ENCODE measurements around the gene RTRAF. TPM values are rescaled to one million over a fixed set of nuclear protein-coding genes. Genes with fewer than 3 reads are reported as not detected.
A peak's percentile ranks its signal among the peaks of the same experiment; 100 is the strongest.

Gene RTRAF
- polyA plus RNA-seq, 1 of the 3 experiments (the other 2 are of a cell fraction) = 43.6 TPM

DNA sequence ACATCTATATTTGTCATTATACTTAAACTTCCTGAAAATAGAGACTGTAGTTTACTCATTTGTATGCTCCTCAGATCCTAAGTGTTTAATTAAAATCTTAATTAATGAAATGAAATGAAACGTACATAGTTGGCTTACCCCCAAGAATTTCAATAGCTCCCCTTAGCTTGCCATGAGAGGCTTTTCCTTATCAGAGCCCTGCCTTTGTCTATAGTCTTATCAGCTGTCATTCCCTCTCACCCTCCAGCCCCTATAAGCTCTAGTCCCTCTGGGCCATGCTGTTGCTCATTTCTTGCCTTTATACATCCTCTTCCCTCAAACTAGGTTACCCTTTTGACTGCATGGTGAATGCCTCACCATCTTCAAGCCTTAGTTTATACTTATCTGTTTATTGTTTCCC lies 1.1 kb upstream of the RTRAF start:
- TF ChIP-seq TEAD4 (IDR thresholded peaks at IDR 0.05; ENCODE audit: borderline replicate concordance, insufficient read depth) = no peak
- TF ChIP-seq FOXJ3 (CRISPR knock-in tag; IDR thresholded peaks at IDR 0.05) = no peak
- TF ChIP-seq, protein P1, sequence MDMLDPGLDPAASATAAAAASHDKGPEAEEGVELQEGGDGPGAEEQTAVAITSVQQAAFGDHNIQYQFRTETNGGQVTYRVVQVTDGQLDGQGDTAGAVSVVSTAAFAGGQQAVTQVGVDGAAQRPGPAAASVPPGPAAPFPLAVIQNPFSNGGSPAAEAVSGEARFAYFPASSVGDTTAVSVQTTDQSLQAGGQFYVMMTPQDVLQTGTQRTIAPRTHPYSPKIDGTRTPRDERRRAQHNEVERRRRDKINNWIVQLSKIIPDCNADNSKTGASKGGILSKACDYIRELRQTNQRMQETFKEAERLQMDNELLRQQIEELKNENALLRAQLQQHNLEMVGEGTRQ (IDR thresholded peaks at IDR 0.05; ENCODE audit: borderline replicate concordance, low read depth, low read length) = no peak
- no peak for TF ChIP-seq NRF1 (IDR thresholded peaks at IDR 0.05; ENCODE audit: low read depth, low read length)
- TF ChIP-seq, protein P2, sequence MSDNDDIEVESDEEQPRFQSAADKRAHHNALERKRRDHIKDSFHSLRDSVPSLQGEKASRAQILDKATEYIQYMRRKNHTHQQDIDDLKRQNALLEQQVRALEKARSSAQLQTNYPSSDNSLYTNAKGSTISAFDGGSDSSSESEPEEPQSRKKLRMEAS (IDR thresholded peaks at IDR 0.05; ENCODE audit: low read depth) = no peak
- no peak for TF ChIP-seq MXI1 (IDR thresholded peaks at IDR 0.05; ENCODE audit: low read depth, low read length)
- TF ChIP-seq YY1 (IDR thresholded peaks at IDR 0.05; ENCODE audit: low read depth) = no peak
- TF ChIP-seq RCOR1 (IDR thresholded peaks at IDR 0.05; ENCODE audit: low read length) = no peak
- no peak overlapping the region for H3K4me3 ChIP-seq (ENCODE audit: low read depth in 2 of 2, low read length in 1 of 2)
- H3F3A ChIP-seq (replicated peaks; ENCODE audit: insufficient read depth) = peaks cover 3% of the 10 kb centered on the region
- 44% methylated on average over 1 of the region's 1 CpG for WGBS (ENCODE audit: low lambda C conversion rate)
- POLR2A ChIA-PET = interaction anchor here (0.8 kb wide), 1 partner anchor 9 kb away, joined by 3 read pairs; no protein-coding TSS in a partner anchor
- CTCF ChIA-PET = interaction anchor here (2.1 kb wide), 1 partner anchor 9 kb away, joined by 12 read pairs; no protein-coding TSS in a partner anchor
- H3K27ac ChIP-seq (ENCODE audit: low read depth in 2 of 2, low read length in 1 of 2) = no peak overlapping the region
- H3K9me2 ChIP-seq = no peaks in the 10 kb centered on the region
- H3K4me2 ChIP-seq = no peak overlapping the region
- H4K20me1 ChIP-seq (ENCODE audit: insufficient read depth) = no peaks in the 10 kb centered on the region
- H3K9ac ChIP-seq = no peak overlapping the region
- H3K27me3 ChIP-seq (ENCODE audit: insufficient read depth) = no peaks in the 10 kb centered on the region
- H3K79me2 ChIP-seq (ENCODE audit: insufficient read depth) = peaks cover 35% of the 10 kb centered on the region
- DNase-seq = peak; percentile 11
- peaks cover 24 to 25% of the 10 kb centered on the region in 2 experiments for H3K36me3 ChIP-seq (replicated peaks in 1 of 2; ENCODE audit: control insufficient read depth in 1 of 2, insufficient read depth in 2 of 2, low read length in 1 of 2)
- peak overlapping the region; percentile 90; the same call in 1 of the 2 replicates for H2AFZ ChIP-seq (ENCODE audit: low read depth)
- peaks cover 6 to 8% of the 10 kb centered on the region in 2 experiments; a peak in 3 of 4 replicates for H3K4me1 ChIP-seq (ENCODE audit: control insufficient read depth in 1 of 2, insufficient read depth in 2 of 2, low read depth in 1 of 2, low read length in 1 of 2)
- no peaks in the 10 kb centered on the region for H3K9me3 ChIP-seq

DNA sequence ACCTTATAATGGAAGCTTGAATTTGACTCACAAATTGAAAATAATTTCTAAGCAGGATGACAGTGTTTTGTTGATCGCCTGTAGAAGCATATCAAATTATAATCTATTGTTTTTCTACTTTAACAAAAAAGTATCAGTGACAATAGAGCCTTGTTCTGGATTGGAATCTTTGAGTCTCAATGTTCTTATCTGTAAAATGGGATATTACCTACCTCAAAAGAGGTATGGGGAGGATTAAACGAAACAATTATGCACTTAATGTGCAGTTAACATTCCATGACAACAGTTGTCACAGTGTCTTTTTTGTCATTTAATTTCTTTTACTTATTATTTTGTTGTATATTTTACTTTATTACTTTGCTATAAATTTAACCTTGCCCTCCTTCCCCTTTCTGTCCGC lies 1.1 kb downstream of the RTRAF start:
- POLR2A ChIA-PET = no interaction called here
- H3F3A ChIP-seq (replicated peaks; ENCODE audit: insufficient read depth) = peaks cover 3% of the 10 kb centered on the region
- WGBS (ENCODE audit: low lambda C conversion rate) = 74% methylated on average over 3 of the region's 3 CpGs
- peaks cover 46 to 47% of the 10 kb centered on the region in 2 experiments for H3K36me3 ChIP-seq (replicated peaks in 1 of 2; ENCODE audit: control insufficient read depth in 1 of 2, insufficient read depth in 2 of 2, low read length in 1 of 2)
- TF ChIP-seq CHD2 (IDR thresholded peaks at IDR 0.05; ENCODE audit: low read length, partially characterized antibody) (no peak), EZH2phosphoT487 (IDR thresholded peaks at IDR 0.05; ENCODE audit: borderline replicate concordance, low read depth) (no peak), POLR2AphosphoS5 (IDR thresholded peaks at IDR 0.05; ENCODE audit: low read depth, low read length) (no peak), RCOR1 (IDR thresholded peaks at IDR 0.05; ENCODE audit: low read length) (no peak), FOSL2 (IDR thresholded peaks at IDR 0.05; ENCODE audit: borderline replicate concordance, low read depth) (no peak), NRF1 (IDR thresholded peaks at IDR 0.05; ENCODE audit: low read depth, low read length) (no peak), MEF2A (IDR thresholded peaks at IDR 0.05; ENCODE audit: borderline replicate concordance, low read depth) (no peak)
- TF ChIP-seq, protein P3, sequence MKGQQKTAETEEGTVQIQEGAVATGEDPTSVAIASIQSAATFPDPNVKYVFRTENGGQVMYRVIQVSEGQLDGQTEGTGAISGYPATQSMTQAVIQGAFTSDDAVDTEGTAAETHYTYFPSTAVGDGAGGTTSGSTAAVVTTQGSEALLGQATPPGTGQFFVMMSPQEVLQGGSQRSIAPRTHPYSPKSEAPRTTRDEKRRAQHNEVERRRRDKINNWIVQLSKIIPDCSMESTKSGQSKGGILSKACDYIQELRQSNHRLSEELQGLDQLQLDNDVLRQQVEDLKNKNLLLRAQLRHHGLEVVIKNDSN (IDR thresholded peaks at IDR 0.05; ENCODE audit: borderline replicate concordance, low read depth) = no peak
- TF ChIP-seq, protein P4, sequence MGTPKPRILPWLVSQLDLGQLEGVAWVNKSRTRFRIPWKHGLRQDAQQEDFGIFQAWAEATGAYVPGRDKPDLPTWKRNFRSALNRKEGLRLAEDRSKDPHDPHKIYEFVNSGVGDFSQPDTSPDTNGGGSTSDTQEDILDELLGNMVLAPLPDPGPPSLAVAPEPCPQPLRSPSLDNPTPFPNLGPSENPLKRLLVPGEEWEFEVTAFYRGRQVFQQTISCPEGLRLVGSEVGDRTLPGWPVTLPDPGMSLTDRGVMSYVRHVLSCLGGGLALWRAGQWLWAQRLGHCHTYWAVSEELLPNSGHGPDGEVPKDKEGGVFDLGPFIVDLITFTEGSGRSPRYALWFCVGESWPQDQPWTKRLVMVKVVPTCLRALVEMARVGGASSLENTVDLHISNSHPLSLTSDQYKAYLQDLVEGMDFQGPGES (IDR thresholded peaks at IDR 0.05; ENCODE audit: low read depth, low read length) = no peak
- H4K20me1 ChIP-seq (ENCODE audit: insufficient read depth) = no peaks in the 10 kb centered on the region
- H2AFZ ChIP-seq (ENCODE audit: low read depth) = no peak overlapping the region
- DNase-seq = no peak
- H3K4me3 ChIP-seq (ENCODE audit: low read depth in 2 of 2, low read length in 1 of 2) = peak overlapping the region; percentile 97 to 99
- H3K9me2 ChIP-seq = no peaks in the 10 kb centered on the region
- no peaks in the 10 kb centered on the region for H3K9me3 ChIP-seq
- peak overlapping the region; percentile 93 for H3K4me2 ChIP-seq
- CTCF ChIA-PET = interaction anchor here (1.7 to 1.8 kb wide), 2 partner anchors 12 to 210 kb away, joined by 4 to 5 read pairs; no protein-coding TSS in a partner anchor
- H3K79me2 ChIP-seq (ENCODE audit: insufficient read depth) = peaks cover 52% of the 10 kb centered on the region
- peak overlapping the region; percentile 96; the same call in 1 of the 2 replicates for H3K9ac ChIP-seq
- peak overlapping the region in 1 of 2 experiments; percentile 69; a peak in 1 of 4 replicates for H3K27ac ChIP-seq (ENCODE audit: low read depth in 2 of 2, low read length in 1 of 2)
- no peaks in the 10 kb centered on the region for H3K27me3 ChIP-seq (ENCODE audit: insufficient read depth)
- H3K4me1 ChIP-seq (ENCODE audit: control insufficient read depth in 1 of 2, insufficient read depth in 2 of 2, low read depth in 1 of 2, low read length in 1 of 2) = peaks cover 6 to 8% of the 10 kb centered on the region in 2 experiments; a peak in 3 of 4 replicates

Data from SK-N-SH (cell line).